ENCODE data around the gene C1orf198. TPM values are rescaled to one million over a fixed set of nuclear protein-coding genes. Genes with fewer than 3 reads are reported as not detected.

The C1orf198 gene
- total and polyA plus RNA-seq, 2 of the 8 experiments (the other 6 are each of a cell fraction or from before 2014, with no cell fraction given): 30.6 to 45.0 TPM

DNA sequence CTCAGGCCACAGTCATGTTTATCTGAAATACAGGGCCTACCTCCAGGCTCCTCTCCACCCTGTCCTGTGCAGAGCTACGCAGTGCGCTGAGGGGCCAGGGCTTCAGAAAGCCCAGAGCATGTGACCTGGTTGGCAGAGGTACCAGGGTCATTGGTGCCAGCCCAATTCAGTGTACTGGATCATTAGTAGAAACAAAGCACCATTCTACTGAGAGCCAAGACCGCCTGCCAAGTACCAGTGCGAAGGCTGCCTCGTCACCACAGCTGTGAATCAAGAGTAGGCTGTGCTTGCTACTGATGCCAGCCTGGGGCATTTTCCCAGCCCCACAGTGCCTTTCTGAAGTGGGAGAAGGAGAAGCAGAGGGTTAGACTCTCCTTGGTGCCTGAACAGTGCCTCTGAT lies 61.3 kb downstream of the C1orf198 start:
- H3K9me3 ChIP-seq (ENCODE audit: insufficient read depth in 2 of 2, low read depth in 1 of 2, low read length in 1 of 2): no peaks in the 10 kb centered on the region
- no peak overlapping the region for H4K5ac ChIP-seq (ENCODE audit: insufficient read length, low read depth, low read length)
- no peak overlapping the region for H3K4ac ChIP-seq (replicated peaks; ENCODE audit: insufficient read length, low read depth, low read length)
- H4K20me1 ChIP-seq (replicated peaks in 1 of 2; ENCODE audit: control insufficient read depth in 1 of 2, insufficient read depth in 2 of 2, low read length in 2 of 2): no peaks in the 10 kb centered on the region
- H3K4me3 ChIP-seq (ENCODE audit: extremely low read depth in 1 of 4, insufficient read depth in 2 of 4, low read depth in 3 of 4, low read length in 4 of 4): no peak overlapping the region
- H2BK20ac ChIP-seq (ENCODE audit: low read length): no peak overlapping the region
- no peak overlapping the region for H3K18ac ChIP-seq (ENCODE audit: extremely low read depth, low read length)
- CTCF ChIA-PET (ENCODE audit: partially characterized antibody): interaction anchor here (1.0 to 4.7 kb wide), 3 partner anchors 9 to 34 kb away, joined by 3 to 27 read pairs (median 6); no protein-coding TSS in a partner anchor
- no peak overlapping the region for H2BK5ac ChIP-seq (ENCODE audit: low read depth, low read length)
- no peak overlapping the region for H3K23ac ChIP-seq (ENCODE audit: insufficient read length)
- no peaks in the 10 kb centered on the region for H3K23me2 ChIP-seq (ENCODE audit: low read depth, low read length)
- H2AFZ ChIP-seq (ENCODE audit: low read length): no peak overlapping the region
- no peak overlapping the region for H4K8ac ChIP-seq (ENCODE audit: extremely low read depth, insufficient read depth, low read length)
- FAIRE-seq (no peak), DNase-seq (ENCODE audit: low read depth in 1 of 2, low spot score in 2 of 2) (peak in 1 of 2 experiments; percentile 8)
- no peaks in the 10 kb centered on the region for H3K36me3 ChIP-seq (ENCODE audit: control insufficient read depth in 2 of 4, insufficient read depth in 4 of 4, low read length in 3 of 4)
- no peak for TF ChIP-seq JUND (IDR thresholded peaks at IDR 0.05; ENCODE audit: low read length)
- TF ChIP-seq SUZ12 (IDR thresholded peaks at IDR 0.05; ENCODE audit: low read length): no peak
- TF ChIP-seq CHD1 (IDR thresholded peaks at IDR 0.05; ENCODE audit: low read depth, low read length): no peak
- TF ChIP-seq YY1 (IDR thresholded peaks at IDR 0.05; ENCODE audit: low read depth, low read length): no peak
- no peak for TF ChIP-seq EZH2 (IDR thresholded peaks at IDR 0.05; ENCODE audit: low read depth, low read length, severe bottlenecking)
- TF ChIP-seq RNF2 (IDR thresholded peaks at IDR 0.05; ENCODE audit: borderline replicate concordance, low read depth, low read length, missing control alignments, poor library complexity, severe bottlenecking): no peak
- TF ChIP-seq, protein P1, sequence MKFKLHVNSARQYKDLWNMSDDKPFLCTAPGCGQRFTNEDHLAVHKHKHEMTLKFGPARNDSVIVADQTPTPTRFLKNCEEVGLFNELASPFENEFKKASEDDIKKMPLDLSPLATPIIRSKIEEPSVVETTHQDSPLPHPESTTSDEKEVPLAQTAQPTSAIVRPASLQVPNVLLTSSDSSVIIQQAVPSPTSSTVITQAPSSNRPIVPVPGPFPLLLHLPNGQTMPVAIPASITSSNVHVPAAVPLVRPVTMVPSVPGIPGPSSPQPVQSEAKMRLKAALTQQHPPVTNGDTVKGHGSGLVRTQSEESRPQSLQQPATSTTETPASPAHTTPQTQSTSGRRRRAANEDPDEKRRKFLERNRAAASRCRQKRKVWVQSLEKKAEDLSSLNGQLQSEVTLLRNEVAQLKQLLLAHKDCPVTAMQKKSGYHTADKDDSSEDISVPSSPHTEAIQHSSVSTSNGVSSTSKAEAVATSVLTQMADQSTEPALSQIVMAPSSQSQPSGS (IDR thresholded peaks at IDR 0.05; ENCODE audit: low read length): no peak
- H4K91ac ChIP-seq (replicated peaks; ENCODE audit: insufficient read length, low read length): no peak overlapping the region
- H3K4me1 ChIP-seq (replicated peaks in 1 of 4; ENCODE audit: control insufficient read depth in 3 of 4, insufficient read depth in 4 of 4, low read length in 3 of 4): no peaks in the 10 kb centered on the region
- no peaks in the 10 kb centered on the region for H3K27me3 ChIP-seq (replicated peaks in 1 of 4; ENCODE audit: control insufficient read depth in 3 of 4, extremely low read depth in 1 of 4, insufficient read depth in 3 of 4, low read length in 3 of 4)
- no peak overlapping the region for H3K14ac ChIP-seq (ENCODE audit: insufficient read length)
- H2BK15ac ChIP-seq (ENCODE audit: low read length): no peak overlapping the region
- no peaks in the 10 kb centered on the region for H3K79me2 ChIP-seq (ENCODE audit: control insufficient read depth in 1 of 2, insufficient read depth in 2 of 2, low read length in 2 of 2)
- H3K56ac ChIP-seq (replicated peaks; ENCODE audit: insufficient read length, low read depth, low read length): no peak overlapping the region
- H2AK5ac ChIP-seq (ENCODE audit: low read depth, low read length): no peak overlapping the region
- no peak overlapping the region for H3K4me2 ChIP-seq (ENCODE audit: insufficient read depth in 1 of 2, low read depth in 2 of 2, low read length in 2 of 2)
- no peak overlapping the region for H2BK120ac ChIP-seq (replicated peaks; ENCODE audit: low read depth, low read length)
- POLR2A ChIA-PET (ENCODE audit: partially characterized antibody): no interaction called here
- no peak overlapping the region for H3K27ac ChIP-seq (ENCODE audit: low read depth, low read length)
- H3K79me1 ChIP-seq (ENCODE audit: low read depth, low read length): no peaks in the 10 kb centered on the region
- no peak overlapping the region for H2BK12ac ChIP-seq (ENCODE audit: low read depth, low read length)
- H3K9ac ChIP-seq (replicated peaks in 1 of 4; ENCODE audit: extremely low read depth in 1 of 4, low read depth in 3 of 4, low read length in 3 of 4): no peak overlapping the region
- WGBS, 2 experiments (ENCODE audit: extremely low coverage in 1 of 2, insufficient coverage in 1 of 2, insufficient read length in 1 of 2, insufficient replicate concordance in 2 of 2, low coverage in 1 of 2, low lambda C conversion rate in 2 of 2, missing lambda C conversion rate in 1 of 2): 90% methylated on average over 5 of the region's 5 CpGs; no CpG with 5 or more reads in 1 of the 2 experiments
